Eye (tissue), 1 donor: ENCODE results near the gene EFCAB10.
A peak's percentile ranks its signal among the peaks of the same experiment; 100 is the strongest.
"Not testable (repeated sequence)": the region's sequence is repeated elsewhere in the genome, so short reads cannot be mapped to it uniquely, and the experiment has no call there.

Experiments
- DNase-seq: peaks from one replicate; pipeline ENCODE4 v3.0.0-alpha.2; 2015

EFCAB10 gene, protein sequence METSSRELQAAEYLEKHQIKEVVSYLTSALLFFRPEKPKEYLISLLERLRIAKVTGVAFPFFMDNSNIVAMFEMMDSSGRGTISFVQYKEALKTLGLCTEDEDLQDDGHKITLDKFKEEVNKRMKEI

DNA sequence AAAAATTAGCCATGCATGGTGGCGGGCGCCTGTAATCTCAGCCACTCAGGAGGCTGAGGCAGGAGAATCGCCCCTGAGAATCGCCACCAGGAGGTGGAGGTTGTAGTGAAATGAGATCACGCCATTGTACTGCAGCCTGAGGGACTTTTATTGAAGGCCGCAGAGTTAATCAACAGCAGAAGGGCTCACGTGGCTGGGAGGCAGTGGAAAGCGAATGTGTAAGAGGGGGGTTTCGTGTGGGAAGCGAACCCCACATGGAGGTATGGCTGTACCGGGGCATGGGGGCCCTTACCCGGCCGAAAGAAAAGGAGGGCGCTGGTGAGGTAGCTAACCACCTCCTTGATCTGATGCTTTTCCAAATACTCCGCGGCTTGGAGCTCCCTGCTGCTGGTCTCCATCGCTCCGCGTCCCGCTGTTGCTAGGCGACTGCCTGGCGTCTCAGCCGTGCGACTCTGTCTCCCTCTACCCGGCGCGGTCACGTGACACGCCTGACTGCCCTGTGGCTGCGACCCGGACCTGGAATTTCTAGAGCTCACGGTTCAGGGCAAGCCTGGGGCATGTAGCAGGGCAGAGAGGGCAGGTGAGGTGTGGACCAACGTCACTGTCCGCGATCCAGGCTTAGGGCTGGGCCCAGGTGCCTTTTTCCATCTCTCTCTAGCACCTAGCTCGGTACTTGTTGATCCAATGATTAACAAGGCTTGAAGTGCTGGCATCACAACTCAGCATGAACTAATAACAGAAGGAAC, at the start of gene EFCAB10:
EFCAB10 (minus strand) TSS at position 428 of the 746 bp plus-strand sequence; CDS start at position 398, 30 bp downstream.
- peak; percentile 95 for DNase-seq

DNA sequence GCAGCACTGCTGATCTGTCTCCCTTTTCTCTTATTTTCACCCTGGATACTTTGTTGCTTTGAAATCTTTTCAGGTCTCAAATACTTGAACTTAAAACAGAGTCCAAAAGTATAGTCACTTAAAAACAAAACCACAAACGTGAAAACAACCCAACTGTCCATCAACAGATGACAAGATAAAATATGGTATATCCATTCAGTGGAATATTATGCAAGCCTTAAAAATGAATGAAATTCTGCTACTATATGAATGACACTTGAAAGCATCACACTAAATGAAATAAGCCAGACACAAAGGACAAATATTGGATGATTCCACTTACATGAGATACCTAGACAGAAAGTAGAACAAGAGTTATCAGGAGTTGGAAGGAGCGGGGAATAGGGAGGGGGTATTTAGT, 44.7 kb upstream of the EFCAB10 start:
- DNase-seq: no peak

GRCh38 chr7:105623906-105624305, 42.6 kb upstream of the EFCAB10 start:
- DNase-seq: no peak

DNA sequence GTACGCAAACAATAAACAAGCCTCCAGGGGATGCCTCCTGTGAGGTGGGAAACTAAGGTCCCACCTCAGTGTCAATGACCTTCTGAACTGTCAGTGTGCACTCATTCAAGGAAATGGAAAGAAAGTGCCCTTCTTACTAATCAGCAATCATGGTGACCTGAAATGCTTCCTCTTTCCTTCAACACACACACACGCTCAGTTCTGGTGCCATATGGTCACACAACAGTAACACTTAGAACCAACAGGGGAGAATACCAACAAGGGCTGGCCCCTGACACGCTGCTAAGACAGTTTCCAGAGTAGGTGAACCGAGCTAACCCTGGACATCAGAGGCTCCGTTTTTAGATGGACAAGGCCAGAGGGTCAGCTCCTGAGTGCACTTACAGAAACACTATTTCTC, 42.1 kb upstream of the EFCAB10 start:
- no peak for DNase-seq

DNA sequence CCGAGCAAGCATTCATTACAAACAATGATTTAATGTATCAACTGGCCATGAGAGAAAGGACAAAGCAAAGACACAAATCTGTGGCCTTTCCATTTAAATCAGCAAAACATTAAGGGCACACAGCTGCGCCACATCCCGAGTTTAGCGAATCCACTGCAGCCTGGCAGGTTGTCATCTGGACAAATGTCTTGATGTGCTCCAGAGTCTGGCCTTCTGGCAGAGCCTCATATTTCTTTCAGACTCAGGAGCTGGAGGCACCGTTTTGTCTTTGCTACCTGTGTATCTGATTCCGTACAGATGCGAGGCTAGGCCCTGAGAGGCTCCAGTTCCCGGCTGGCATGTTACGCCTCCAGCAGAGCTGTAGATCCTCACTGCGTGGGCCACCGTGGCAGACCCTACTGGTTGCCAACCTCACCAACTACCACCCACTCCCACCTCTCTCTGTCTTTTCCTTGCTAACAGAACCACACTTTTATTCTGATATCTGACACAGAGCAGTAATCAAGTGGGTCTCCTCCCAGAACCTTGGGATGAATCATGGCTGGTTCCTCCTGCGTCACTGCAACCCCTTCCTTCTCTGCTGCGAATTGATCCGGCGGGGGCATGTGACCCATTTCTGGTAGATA, 40.9 kb upstream of the EFCAB10 start:
- no peak for DNase-seq

- peak; percentile 14 for DNase-seq
Observed at GRCh38 chr7:105621617-105622016, 40.3 kb upstream of the EFCAB10 start.

GRCh38 chr7:105621176-105621575, 39.9 kb upstream of the EFCAB10 start:
- DNase-seq: no peak

DNA sequence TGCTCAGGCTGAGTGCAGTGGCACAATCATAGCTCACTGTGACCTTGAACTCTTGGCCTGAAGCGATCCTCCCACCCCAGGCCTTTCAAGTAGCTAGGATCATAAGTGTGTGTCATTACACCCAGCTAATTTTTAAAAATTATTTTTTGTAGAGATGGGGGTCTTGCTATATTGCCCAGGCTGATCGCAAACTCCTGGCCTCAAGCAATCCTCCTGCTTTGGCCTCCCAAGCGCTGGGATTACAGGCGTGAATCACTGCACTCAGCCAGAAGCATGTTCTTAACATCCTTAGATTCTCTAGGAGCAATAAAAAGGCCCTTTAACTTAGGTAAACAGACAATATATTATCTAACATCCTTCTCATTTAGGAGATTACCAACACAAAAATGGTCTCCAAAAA, 38.3 kb upstream of the EFCAB10 start:
- no peak for DNase-seq

DNA sequence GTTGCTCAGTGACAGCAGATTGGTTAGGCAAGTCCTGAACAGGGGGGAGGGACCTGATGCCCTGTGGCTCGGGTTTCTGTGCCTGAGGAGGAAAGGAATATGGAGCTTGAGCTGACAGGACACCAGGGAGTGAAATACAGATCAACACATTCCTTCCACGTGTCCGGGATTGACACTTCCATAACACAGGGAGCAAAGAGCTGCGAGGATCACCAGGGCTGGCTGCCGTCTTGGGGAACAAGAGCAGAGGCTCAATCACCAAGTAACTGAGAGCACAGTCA, 36.7 kb upstream of the EFCAB10 start:
- DNase-seq: no peak

GRCh38 chr7:105617280-105618015, 36.2 kb upstream of the EFCAB10 start:
- DNase-seq: no peak

- DNase-seq: no peak
Observed at GRCh38 chr7:105614341-105614840, 33.1 kb upstream of the EFCAB10 start.

GRCh38 chr7:105613611-105614330, 32.5 kb upstream of the EFCAB10 start:
- DNase-seq: no peak

GRCh38 chr7:105612806-105613205, 31.5 kb upstream of the EFCAB10 start:
- DNase-seq: no peak

DNA sequence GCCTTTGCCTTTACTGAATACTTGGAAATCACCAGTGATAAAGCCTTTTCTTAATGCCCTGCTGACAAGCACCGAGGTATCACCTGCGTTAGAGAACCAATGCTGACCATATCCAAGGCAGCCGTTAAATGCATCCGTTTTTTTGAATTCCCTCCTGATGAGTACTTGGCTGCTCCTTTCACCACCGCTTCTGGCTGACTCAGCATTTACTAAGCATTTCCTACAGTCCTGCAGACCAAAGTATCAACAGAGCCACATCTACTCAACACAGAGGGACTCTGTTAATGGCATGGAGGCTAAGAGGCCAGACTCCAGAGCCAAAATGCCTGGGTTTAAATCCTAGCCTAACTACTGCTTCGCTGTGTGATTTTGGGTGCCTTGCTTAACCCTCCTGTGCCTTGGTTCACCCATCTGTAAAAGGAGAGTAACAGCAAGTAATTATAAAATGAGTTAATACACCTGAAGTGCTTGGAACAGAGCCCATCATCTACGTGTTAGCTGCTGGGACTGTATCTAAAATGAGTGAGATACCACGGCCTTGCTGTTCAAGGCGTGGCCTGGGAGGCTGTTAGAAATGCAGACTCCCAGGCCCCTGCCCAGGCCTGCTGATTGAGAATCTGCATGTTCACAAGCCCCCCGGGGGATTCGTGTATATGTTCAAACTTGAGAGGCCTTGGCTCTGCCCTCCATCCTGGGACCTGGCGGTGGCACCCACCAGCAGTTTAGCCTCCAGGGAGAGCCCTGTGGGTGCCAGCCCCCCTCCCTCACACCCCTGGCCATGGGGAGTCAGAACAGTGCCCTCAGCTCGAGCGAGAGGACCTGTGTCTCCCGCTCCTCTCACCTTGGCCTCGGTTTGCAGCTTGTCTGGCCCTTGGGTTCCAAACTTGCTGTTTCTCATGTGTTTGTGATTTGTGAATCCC, 30.8 kb upstream of the EFCAB10 start:
- DNase-seq: no peak

- DNase-seq: no peak
Observed at GRCh38 chr7:105610165-105610930, 29.1 kb upstream of the EFCAB10 start.

- peak; percentile 21 for DNase-seq
Observed at GRCh38 chr7:105602325-105603305, 21.3 kb upstream of the EFCAB10 start.

GRCh38 chr7:105600720-105601550, 19.6 kb upstream of the EFCAB10 start:
- DNase-seq: no peak

GRCh38 chr7:105599551-105599950, 18.3 kb upstream of the EFCAB10 start:
- no peak for DNase-seq

GRCh38 chr7:105599080-105599479, 17.8 kb upstream of the EFCAB10 start:
- not testable (repeated sequence) for DNase-seq
